EL (cell line): ENCODE results near the gene CLEC19A.

Experiments used
- DNase-seq: peaks from one replicate; pipeline ENCODE4 v3.0.0-alpha.2; 2016

Gene CLEC19A

DNA sequence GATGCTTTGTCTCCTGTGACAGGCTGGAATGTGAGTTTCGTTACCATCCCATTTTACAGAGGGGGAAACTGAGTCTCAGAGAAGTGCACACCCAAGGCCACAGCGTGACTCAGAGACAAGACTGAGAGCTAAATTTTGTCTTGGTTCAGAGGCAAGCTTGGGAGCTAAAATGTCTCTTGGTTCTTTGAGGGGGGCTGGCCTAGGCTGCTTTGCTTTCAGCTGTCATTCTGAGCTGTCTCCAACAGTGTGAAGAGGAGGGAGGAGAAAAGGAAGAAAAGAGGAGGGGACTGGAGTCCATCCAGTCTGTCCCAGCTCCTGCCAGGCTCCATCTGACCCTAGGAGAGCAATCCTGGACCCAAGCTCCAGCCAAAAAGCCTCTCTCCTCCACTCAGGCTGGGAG is at the start of gene CLEC19A:
Gene CLEC19A (plus strand): TSS at position 301 of the 400 bp plus-strand sequence. CDS start 121 bp downstream, outside the sequence.
- no peak for DNase-seq

DNA sequence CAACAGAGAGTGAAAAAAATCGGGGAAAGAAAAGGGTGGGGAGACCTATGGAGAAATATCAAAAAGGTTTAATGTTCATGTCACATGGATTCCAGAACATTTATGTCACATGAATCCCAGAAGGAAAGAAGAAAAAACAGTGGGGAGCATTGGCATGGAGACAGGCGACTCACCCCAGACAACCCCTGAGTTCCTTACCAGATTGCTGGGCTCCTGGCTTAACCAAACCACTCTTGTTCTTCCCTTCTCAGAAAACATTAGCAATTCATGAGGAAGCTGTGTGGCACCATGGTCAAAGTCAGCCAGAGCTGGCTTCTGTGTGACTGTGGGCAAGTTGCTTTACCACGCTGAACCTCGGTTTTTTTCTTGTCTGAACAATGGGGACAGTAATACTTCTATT is 49.6 kb upstream of the CLEC19A start:
- DNase-seq: no peak

DNA sequence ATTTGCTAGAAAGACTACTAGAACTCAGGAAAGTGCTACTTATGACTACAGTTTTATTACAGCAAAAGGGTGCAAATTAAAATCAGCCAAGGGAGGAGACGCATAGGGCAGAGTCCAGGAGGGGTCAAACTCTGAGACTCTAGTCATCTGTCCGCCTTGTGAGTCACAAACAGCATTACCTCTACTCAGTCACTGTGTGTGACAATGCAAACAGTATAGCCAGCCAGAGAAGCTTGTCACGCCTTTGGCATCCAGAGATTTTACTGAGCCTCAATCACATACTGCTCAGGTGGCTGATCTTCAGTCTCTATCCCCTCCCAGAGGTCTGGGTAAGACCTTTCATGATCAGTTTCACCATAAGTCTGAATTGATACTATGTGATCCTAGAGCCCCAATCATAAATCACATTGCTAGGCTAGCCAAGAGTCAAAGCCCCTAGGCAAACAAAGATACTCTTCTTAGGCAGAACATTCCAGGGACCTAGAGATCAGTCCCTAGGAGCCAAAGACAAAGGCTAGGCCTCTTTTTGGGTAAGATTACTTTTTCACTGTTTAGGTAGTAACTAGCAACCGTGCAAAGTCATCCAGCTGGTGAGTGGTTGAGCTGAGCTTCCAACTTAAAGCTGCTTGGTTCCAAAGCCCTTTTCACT is 48.8 kb upstream of the CLEC19A start:
- no peak for DNase-seq

DNA sequence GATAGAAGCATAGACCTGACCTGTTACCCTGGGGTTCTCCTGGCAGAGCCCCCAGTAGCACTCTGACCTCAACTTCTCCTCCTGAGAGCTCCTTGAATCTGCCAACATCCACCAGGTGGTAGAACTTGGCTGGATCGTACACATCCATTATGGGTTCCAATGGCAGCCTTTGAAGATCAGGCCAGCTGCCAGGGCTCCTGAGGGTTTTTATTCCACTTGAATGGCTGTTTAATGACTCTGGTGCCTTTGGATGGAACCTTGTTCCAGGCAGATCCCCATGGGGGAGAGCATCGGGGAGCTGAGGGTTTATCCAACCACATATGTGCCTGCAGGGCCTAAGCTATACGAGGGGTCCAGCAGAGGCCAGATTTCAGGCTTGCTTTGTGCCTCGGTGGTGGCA is 47.1 kb upstream of the CLEC19A start:
- DNase-seq: no peak

DNA sequence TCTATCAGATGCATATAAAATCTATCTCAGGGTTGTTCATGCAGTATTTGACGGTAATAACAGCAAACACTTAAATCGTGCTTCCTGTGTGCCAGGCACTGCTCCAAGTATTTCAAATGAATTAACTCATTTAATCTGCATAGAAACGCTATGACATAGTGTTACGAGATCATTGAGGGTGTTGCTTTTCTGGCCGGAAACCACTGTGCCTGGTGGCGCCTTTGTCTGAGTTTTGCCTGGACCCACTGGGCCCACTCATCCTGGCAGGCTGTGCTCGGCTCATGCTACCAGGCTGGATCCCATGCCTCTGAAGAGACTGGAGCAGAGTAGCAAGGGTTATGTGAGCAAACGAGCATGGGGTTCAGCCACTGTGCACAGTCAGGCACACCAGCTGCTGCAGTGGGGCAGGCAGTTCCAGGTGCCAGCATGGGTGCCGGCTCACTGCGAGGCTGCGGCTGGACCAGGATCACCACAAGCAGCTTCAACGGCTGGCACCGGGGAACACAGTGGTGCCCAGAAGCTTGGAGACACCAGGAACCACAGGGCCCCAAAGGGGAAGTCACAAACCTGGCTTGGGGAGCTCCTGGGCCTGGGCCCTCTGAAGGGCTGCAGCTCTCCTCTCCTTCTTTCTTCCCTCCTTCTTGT is 45.9 kb upstream of the CLEC19A start:
- no peak for DNase-seq

DNA sequence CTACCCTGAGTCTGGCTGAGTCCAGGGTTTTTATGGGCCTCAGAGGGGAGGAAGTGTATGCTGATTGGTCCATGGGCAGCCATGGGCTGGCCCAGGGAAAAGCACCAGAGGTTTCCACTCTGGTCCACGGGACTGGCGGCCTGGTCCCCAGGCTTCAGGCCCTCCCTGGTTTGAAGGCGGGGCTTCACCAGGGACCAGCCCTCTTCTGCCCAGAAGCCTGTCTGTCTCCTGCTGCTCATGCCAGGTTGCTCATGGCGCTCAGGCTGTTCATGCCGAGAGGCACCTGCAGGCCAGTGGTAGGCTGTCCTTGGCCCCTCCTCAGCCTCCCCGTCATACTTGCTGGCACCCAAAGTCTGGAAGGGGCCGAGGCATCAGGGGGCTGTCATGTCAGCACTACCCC is 45.0 kb upstream of the CLEC19A start:
- no peak for DNase-seq

DNA sequence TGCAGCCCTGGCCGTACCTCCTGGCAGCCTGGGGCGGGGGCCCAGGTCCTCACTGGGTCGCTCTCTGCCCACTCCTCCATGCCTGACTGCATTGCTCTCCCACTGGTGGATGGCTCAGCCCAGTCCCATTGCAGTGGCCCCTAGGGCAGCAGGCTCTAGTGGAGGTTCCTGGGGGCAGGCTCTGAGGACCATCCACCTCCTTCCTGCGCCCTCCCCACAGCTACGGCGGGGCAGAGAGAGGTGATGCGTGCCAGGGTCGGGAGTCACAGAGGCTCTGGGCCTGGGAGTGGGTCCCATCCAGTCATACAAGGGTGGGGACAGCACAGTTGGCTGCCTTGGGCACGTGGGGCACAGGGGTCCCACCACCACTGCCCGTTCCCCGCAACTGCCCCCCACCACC is 44.0 kb upstream of the CLEC19A start:
- DNase-seq: no peak

DNA sequence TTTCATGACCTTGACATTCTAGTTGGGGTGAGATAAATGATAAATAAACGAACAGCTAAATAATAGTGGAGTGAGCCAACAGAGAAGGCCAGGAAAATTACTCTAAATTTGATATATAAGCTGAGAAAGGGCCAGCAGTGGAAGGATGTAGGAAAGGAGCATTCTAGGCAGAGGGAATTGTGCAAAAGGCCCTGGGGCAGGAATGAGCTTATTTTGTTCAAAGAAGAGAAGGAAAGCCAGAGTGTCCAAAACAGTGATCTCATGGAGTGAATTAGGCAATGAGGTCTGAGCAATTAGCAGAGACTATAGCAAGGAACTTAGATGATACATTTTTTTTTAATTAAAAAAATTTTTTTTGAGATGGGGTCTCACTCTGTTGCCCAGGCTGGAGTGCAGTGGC is 43.3 kb upstream of the CLEC19A start:
- no peak for DNase-seq

DNA sequence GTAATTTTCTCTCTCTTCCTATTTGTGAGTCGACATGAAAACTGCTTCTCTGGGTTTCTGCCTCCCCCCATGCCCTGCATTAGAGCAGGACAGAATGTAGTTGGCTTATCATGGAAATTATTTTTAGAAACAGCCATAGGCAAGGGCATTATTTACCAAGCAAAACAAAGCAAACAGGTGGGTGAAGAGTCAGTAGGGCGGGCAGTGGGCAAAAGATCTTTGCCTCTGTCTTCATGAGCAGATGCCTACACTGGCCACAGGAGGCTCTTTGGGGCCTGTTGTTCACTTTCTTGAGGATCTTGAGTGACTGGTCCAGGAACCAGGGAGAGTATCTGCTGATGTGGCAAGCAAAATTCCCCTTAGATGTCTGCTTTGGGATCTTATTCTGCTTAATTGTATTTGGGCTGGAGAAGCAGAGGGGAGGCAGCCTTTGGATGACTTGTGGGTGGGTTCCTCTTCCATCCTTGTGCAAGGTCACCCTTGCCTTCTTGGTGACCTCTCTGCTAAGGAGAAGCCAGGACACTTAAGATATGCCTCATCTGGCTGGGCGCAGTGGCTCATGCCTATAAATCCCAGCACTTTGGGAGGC is 42.5 kb upstream of the CLEC19A start:
- DNase-seq: no peak

DNA sequence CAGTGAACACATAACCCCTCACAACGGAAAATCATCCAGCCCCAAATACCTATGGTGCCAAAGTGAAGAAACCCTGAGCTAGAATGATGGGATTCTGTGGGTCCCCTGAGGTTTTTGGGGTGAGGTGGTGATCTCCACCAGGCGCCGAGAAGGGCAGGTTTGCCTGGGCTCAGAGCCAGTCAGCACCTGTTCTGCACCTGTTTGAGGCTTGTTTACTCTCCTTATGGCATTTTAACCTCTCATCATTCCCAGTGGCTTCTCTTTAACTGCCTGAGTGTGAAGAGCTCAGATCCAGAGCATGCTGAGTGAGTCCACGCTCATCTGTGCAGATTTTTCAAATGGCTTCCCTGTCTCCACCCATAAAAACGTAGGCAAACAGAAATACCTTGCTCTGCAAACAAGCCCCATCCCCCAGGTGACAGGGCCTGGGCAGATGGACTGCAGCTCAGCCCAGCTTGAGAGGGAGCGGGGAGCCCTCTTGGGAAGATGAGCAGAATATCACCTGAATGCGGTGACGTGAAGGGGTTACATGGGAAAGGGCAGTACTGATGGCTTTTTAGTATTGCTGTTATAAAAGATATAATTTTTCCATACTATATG is 40.1 kb upstream of the CLEC19A start:
- no peak for DNase-seq

DNA sequence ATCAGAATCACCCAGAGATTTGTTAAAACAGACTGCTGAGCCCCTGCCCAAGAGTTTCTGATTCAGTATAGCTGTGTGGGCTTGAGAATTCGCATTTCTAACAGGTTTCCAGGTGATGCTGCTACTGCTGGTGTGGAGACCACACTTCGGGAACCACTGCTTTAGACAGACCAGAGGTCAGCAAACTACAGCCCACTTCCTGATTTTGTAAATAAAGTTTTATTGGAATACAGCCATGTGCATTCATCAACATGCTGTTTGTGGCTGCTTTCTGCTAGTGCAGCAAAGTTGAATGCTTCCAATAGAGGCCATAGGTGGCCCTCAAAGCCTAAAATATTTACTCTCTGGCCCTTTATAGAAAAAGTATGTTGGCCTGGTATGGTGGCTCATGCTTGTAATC is 32.6 kb upstream of the CLEC19A start:
- DNase-seq: no peak

DNA sequence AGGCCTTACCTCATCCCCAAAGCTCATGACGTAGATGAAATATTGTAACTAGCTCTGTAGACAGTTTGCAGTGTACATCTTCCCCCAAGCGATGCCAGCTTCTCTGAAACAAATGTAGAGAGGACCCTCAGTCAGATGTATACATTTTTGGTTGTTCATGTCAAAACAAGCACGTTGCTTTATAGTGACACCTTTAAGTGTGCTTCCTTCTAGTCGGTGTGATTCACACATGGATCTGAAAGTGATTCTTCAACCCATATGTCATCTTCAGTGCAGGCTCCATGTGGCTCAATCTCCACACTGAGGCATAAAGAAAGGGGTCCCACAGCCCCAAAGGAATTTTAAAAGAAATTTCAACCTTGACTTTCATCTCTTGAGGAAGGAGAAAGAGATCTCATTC is 30.9 kb upstream of the CLEC19A start:
- DNase-seq: no peak

DNA sequence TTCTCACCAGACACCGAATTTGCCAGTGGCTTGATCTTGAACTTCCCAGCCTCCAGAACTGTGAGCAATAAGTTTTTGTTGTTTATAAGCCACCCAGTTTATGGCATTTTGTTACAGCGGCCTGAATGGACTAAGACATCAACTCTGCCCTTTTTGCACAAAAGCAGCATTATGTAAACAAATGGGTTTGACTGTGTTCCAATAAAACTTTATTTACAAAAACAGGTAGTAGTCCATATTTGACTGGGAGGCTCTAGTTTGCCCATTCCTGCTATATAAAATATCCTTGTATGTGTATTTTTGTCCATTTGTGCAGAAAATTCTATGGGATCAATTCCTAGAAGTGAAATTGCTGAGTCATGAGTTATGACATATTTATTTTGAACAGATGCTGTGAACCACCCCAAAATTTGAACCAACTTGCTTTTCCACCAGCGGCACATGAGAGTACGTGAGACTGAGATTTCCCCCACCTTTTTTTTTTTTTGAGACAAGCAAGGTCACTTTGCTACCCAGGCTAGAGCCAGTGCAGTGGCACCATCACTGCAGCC is 21.3 kb upstream of the CLEC19A start:
- DNase-seq: no peak

DNA sequence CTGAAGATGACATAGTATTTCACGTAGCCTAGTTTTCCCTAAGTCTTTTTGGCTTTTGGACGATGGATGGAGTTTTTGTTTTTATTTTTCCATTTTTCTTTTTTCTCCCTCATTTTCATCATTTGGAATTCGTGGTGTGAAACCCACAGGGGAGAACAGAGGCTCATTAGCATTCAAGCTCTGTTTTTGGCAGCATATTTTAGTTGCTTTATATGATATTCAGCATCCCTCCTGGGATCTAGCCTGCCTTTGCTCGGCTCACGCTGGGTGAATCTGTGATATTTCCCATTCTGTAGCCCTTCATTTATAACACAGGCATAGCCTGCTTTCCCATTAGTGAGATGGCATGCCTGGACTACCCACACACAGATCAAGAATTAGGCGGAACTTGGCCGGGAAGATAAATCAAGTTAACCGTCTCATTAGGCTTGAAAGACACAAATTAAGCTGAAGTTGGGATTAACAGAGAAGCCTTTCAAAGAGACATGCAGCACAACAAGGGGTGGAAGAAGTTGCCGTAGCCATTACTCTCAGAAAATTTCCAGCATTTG is 20.1 kb upstream of the CLEC19A start:
- DNase-seq: no peak

DNA sequence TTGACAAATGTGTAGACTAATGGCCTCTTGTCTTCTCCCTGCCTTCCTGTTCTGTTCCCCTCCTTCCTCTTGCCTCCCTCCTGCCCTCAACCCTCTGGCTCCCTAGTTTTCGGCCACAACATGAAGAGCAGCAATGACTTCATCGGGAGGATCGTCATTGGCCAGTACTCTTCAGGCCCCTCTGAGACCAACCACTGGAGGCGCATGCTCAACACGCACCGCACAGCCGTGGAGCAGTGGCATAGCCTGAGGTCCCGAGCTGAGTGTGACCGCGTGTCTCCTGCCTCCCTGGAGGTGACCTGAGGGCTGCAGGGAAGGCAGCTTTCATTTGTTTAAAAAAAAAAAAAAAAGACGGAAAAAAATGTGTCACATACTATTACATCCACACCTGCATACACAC is 18.8 kb upstream of the CLEC19A start:
- DNase-seq: no peak

DNA sequence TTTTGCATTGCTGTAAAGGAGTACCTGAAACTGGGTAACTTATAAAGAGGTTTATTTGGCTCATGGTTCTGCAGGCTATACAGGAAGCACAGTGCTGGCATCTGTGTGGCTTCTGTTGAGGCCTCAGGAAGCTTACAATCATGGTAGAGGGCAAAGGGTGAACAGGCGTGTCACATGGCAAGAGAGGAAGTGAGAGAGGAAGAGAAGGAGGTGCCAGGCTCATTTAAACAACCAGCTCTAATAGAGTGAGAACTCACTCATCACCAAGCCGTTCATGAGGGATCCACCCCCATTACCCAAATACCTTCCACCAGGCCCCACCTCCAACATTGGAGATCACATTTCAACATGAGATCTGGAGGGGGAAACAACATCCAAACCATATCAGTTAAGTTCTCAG is 16.4 kb upstream of the CLEC19A start:
- DNase-seq: no peak

DNA sequence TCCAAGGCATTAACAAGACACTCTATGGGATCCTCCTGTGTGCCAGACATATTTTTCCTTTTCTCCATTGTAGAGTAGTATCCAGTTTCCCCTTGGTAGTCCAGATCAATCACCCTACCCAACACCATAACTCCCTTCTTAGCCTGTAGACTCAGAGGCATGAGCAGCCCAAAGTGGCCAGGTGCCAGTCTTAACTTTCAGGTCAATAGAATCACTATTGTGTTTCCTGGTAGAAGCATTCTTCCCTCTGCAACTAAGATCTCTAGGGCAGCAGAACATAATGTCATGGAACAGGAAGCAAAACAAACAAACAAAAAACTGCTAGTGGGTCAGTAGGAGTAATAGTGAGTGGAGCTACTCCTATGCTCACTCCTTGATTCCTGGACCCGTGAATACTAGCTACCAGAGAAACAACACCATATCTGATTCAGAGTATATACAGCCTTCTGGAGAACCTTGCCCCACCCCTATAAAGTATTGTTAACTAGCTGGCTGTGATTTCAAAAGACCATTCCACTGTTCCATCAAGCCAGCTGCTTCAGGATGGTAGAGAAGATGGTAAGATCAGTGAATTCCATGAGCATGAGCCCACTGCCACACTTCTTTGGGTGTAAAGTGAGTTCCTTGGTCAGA is 11.2 kb upstream of the CLEC19A start:
- DNase-seq: no peak

DNA sequence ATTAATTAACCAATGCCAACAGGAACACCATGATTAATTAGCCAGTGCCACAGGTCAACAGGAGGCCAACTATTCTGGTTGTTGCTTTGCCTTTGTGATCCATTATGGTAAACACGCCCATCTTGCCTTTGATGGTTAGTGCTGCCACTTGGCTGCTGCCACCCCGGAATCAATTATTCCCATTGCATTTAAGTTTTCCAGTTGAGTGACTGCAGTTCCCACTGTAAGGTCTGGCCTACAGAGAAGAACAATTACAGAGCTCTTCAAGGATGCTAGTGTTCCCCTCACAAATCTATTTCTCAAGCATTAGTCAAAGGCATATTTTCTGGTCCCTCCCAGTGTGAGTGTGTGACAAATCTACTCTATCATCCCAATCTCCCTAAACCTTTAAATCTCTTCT is 7.1 kb upstream of the CLEC19A start:
- DNase-seq: no peak

DNA sequence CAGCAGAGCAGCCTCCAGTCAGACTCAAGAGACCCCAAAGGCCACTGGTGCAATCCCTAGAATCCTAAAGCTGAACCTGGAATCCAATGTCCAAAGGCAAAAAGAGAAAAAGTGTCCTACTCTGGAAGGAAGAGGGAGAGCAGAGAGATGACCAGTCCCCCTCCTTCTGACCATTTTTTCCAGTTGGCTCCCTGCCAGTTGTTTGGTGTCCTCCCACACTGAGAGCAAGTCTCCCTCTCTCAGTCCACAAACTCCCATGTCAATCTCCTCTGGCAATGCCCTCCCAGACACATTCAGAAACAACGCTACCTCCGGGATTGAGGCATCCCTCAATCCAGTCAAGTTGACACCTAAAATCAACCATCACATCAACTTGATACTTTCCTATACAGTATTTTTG is 4.3 kb upstream of the CLEC19A start:
- DNase-seq: no peak

DNA sequence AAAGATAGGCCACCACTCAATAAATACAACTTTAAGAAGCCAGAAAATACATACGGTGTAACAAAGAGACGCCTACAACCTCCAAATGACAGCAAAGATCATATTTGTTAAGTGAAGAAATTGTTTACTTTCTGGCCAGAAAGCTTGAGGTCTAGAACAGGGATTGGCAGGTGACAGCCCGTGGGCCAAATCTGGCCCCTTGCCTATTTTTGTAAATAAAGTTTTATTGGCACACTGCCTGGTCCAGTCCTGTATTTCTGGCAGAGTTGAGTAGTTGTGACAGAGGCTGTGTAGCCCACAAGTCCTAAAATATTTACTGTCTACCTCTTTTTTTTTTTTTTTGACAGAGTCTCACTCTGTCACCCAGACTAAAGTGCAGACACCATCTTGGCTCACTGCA is 3.4 kb upstream of the CLEC19A start:
- DNase-seq: no peak

DNA sequence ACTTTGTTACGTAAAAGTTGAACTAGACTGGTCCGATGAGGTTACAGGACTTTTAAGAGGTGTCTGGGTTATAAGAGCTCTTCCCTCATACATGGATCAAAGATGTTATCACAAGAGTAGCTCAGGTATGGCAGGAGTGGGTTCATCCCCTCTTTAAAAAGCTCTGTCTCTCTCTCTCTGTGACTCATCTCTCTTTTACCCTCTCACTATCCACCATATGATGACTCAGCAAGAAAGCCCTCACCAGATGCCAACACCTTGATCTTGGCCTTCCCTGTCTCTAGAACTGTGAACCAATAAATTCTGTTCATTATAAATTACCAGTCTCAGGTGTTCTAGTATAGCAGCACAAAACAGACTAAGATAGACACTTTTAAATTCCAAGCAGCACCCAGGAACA is 1.9 kb upstream of the CLEC19A start:
- DNase-seq: no peak

DNA sequence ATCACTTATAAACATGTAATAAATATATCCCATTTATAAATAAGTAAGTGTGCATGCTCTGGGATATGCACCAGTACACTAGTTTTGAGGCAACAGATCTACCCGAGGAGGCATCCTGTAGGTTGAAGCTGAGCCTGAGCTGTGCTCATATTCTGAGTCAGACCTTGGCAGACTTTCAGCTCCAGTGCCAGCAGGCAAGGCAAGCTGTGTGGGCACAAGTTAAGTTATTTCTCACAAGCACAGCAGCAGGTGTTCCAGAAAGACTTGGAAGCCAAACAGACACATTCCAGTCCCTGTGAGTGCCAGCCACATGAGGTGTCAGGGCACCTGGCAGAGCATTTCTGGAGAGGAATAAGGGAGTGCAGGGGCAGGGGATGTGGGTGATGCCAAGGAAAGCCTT is 1.3 kb upstream of the CLEC19A start:
- DNase-seq: peak; percentile 13

DNA sequence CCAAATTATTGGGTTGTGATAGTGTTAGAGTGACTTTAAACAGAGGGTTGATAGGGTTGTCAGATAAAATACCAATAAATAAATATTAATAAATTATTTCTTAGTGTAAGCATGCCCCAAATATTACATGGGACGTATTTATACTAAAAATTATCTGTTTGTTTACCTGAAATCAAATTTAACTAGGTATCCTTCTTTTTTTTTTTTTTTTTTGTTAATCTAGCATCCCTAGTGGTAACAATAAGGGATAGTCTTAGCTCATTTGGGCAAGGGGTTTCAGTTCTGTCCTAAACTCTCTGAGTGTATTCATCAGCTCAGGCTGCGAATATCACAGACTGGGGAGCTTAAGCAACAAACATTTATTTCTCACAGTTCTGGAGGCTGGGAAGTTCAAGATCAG is 1.3 kb downstream of the CLEC19A start:
- DNase-seq: no peak
